Osteocyte (in vitro differentiated cells): ENCODE results near the gene GRIN2C. TPM values are rescaled to one million over a fixed set of nuclear protein-coding genes. Genes with fewer than 3 reads are reported as not detected.

Source experiments
- DNase-seq: peaks from one replicate; pipeline ENCODE4 v3.0.0; 2021; ENCODE audit warnings: mixed read lengths; ENCODE audit not compliant: unreplicated experiment; ENCODE audit errors: extremely low spot score
- H3K27ac Mint-ChIP-seq: one replicate; pipeline ENCODE4 v1.8.0; 2021; ENCODE audit warnings: mild to moderate bottlenecking, mixed read lengths; ENCODE audit not compliant: unreplicated experiment
- H3K27me3 Mint-ChIP-seq: one replicate; pipeline ENCODE4 v1.8.0; 2021; ENCODE audit warnings: mixed read lengths; ENCODE audit not compliant: unreplicated experiment
- H3K36me3 Mint-ChIP-seq: one replicate; pipeline ENCODE4 v1.8.0; 2021; ENCODE audit warnings: mixed read lengths; ENCODE audit not compliant: unreplicated experiment
- H3K4me1 Mint-ChIP-seq: one replicate; pipeline ENCODE4 v1.8.0; 2021; ENCODE audit warnings: mixed read lengths; ENCODE audit not compliant: unreplicated experiment
- H3K4me3 Mint-ChIP-seq: one replicate; pipeline ENCODE4 v1.8.0; 2021; ENCODE audit warnings: mild to moderate bottlenecking, moderate library complexity, mixed read lengths; ENCODE audit not compliant: unreplicated experiment
- H3K9me3 Mint-ChIP-seq: one replicate; pipeline ENCODE4 v1.8.0; 2021; ENCODE audit warnings: mixed read lengths; ENCODE audit not compliant: unreplicated experiment
- total RNA-seq: library from RNA; stranded (reverse); gene quantifications from 2 replicates; pipeline ENCODE4 v1.2.1, GENCODE V29; 2021
- TF ChIP-seq, protein P1 (sequence below): fragments of 200-600 bp; sonication (generic); IDR thresholded peaks from 2 replicates; pipeline ENCODE4 v1.5.0; 2021; ENCODE audit warnings: antibody characterized with exemption, mild to moderate bottlenecking, moderate library complexity

GRIN2C gene
- total RNA-seq, 1 donor from 2014 or later = 0.13 TPM

DNA sequence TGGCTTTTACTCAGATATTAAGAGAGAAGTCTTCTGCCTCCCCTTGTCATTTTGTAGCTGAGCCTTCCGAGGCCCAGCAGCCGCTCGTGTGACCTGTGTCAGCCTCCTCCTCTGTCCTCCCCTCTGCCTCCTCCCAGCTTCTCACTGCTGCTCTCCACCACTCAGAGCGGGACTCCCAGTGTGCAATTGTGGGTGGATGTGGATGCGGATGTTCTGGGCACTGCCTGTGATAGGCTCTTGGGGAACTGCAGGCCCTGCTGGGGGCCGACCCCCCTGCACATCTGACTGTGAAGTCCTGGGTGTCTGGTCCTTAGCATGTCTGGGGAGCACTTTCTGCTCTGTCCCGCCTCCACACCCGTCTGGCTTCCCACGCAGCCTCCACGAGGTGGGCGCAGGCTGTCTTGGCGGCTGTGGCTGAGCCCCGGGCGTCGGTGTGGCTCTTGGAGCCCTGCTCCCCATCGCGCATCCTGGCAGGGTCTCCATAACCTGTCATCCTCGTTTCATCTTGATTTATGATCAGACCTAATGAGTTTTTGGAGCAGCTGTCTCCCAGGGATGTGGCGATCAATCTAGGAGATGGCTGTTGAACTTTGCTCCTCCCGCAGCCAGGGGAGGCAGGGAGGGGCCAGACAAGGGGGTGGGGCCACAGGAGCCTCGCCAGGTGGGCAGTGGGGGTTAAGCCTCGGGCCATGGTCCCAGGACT, 28.1 kb downstream of the GRIN2C start:
- H3K4me3 Mint-ChIP-seq = no peak overlapping the region
- DNase-seq = no peak
- H3K4me1 Mint-ChIP-seq = no peaks in the 10 kb centered on the region
- no peak overlapping the region for H3K27ac Mint-ChIP-seq
- TF ChIP-seq, protein P1, sequence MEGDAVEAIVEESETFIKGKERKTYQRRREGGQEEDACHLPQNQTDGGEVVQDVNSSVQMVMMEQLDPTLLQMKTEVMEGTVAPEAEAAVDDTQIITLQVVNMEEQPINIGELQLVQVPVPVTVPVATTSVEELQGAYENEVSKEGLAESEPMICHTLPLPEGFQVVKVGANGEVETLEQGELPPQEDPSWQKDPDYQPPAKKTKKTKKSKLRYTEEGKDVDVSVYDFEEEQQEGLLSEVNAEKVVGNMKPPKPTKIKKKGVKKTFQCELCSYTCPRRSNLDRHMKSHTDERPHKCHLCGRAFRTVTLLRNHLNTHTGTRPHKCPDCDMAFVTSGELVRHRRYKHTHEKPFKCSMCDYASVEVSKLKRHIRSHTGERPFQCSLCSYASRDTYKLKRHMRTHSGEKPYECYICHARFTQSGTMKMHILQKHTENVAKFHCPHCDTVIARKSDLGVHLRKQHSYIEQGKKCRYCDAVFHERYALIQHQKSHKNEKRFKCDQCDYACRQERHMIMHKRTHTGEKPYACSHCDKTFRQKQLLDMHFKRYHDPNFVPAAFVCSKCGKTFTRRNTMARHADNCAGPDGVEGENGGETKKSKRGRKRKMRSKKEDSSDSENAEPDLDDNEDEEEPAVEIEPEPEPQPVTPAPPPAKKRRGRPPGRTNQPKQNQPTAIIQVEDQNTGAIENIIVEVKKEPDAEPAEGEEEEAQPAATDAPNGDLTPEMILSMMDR = no peak
- peaks cover 9% of the 10 kb centered on the region for H3K36me3 Mint-ChIP-seq
- no peaks in the 10 kb centered on the region for H3K9me3 Mint-ChIP-seq
- H3K27me3 Mint-ChIP-seq = no peaks in the 10 kb centered on the region

DNA sequence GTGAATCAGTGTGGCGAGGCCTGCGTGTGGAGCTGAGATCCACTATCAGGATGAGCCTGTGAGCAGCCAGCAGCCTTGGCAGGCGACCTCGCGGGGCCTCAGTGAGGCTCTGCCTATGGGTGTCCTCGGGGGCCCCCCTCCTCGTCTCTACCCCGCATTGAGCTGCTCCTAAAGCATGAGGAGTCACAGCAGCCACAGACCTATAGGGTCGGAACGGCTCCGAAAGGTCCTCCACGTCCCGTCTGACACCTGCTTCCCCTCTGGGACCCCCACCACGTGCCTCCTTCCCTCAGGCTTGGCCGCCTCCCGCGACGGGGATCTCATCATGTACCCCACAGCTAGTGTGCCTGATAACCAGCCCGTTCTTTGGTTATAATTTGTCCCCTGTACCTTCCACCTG, 28.8 kb downstream of the GRIN2C start:
- H3K9me3 Mint-ChIP-seq = no peaks in the 10 kb centered on the region
- no peaks in the 10 kb centered on the region for H3K27me3 Mint-ChIP-seq
- peaks cover 4% of the 10 kb centered on the region for H3K36me3 Mint-ChIP-seq
- no peak overlapping the region for H3K4me3 Mint-ChIP-seq
- no peak overlapping the region for H3K27ac Mint-ChIP-seq
- TF ChIP-seq, protein P1 = no peak
- no peak for DNase-seq
- H3K4me1 Mint-ChIP-seq = no peaks in the 10 kb centered on the region

- no peaks in the 10 kb centered on the region for H3K4me1 Mint-ChIP-seq
- TF ChIP-seq, protein P1 = no peak
- H3K27me3 Mint-ChIP-seq = no peaks in the 10 kb centered on the region
- H3K36me3 Mint-ChIP-seq = peaks cover 7% of the 10 kb centered on the region
- no peak overlapping the region for H3K27ac Mint-ChIP-seq
- no peaks in the 10 kb centered on the region for H3K9me3 Mint-ChIP-seq
- no peak for DNase-seq
- H3K4me3 Mint-ChIP-seq = no peak overlapping the region
Measured at GRCh38 chr17:74827800-74828199, 31.9 kb downstream of the GRIN2C start.

- Mint-ChIP-seq H3K27ac (no peak overlapping the region), H3K4me3 (no peak overlapping the region), H3K36me3 (peaks cover 7% of the 10 kb centered on the region), H3K4me1 (no peaks in the 10 kb centered on the region), H3K9me3 (no peaks in the 10 kb centered on the region), H3K27me3 (no peaks in the 10 kb centered on the region)
- TF ChIP-seq, protein P1 = no peak
- DNase-seq = no peak
Measured at GRCh38 chr17:74825952-74826719, 33.5 kb downstream of the GRIN2C start.

- H3K9me3 Mint-ChIP-seq = no peaks in the 10 kb centered on the region
- no peak for DNase-seq
- H3K36me3 Mint-ChIP-seq = peaks cover 6% of the 10 kb centered on the region
- H3K27ac Mint-ChIP-seq = no peak overlapping the region
- H3K4me1 Mint-ChIP-seq = no peaks in the 10 kb centered on the region
- TF ChIP-seq, protein P1 = no peak
- no peaks in the 10 kb centered on the region for H3K27me3 Mint-ChIP-seq
- H3K4me3 Mint-ChIP-seq = no peak overlapping the region
Measured at GRCh38 chr17:74824961-74825627, 34.6 kb downstream of the GRIN2C start.
